T follicular helper cell (primary cell): ENCODE data around the gene SPRED3.

Source experiments
- DNase-seq: peaks from one replicate; pipeline ENCODE4 v3.0.0-alpha.2; 2020; ENCODE audit warnings: low read depth

SPRED3 gene

DNA sequence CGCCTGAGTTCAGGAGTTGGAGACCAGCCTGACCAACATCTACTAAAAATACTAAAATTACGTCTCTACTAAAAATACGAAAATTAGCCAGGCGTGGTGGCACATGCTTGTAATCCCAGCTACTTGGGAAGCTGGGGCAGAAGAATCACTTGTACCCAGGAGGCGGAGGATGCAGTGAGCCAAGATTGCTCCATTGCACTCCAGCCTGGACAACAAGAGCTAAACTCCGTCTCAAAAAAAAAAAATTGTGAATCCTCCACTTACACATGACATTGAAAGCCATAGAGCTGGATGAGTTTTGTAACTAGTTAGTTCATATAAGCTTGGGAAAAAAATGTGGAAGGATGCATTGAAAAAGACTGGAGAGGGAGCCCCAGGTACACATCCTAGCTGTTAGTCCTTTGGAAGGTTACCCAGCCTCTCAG is 14.6 kb upstream of the SPRED3 start:
- DNase-seq: no peak

GRCh38 chr19:38374332-38375097 is 14.0 kb upstream of the SPRED3 start, which contains the start of gene PSMD8:
Gene PSMD8, plus strand, starts transcription at chr19:38374571. Its CDS starts 31 bp downstream, at chr19:38374602.
- DNase-seq: peak; percentile 98

GRCh38 chr19:38375098-38375493 is 13.4 kb upstream of the SPRED3 start:
- DNase-seq: no peak

DNA sequence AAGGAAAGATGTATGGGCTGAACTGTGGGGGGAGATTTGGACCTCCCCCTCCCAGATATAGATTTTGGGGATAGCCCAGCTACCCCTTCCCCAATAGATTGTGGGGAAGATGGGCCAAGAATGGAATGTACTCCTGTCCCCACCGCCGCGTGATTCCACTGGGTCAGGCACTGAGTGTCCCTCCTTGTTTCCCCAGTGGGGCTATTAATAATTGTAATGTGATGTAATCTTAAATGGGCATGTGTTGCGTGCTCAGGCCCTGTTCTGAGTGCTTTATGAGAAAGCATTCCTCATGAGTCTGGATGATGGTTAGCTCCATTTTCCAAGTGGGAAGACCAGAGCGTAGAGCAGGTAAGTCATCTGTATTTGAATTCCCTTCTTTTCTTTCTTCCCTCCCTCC is 12.7 kb upstream of the SPRED3 start:
- DNase-seq: no peak

- DNase-seq: no peak
Measured at GRCh38 chr19:38376576-38376975, 11.9 kb upstream of the SPRED3 start.

DNA sequence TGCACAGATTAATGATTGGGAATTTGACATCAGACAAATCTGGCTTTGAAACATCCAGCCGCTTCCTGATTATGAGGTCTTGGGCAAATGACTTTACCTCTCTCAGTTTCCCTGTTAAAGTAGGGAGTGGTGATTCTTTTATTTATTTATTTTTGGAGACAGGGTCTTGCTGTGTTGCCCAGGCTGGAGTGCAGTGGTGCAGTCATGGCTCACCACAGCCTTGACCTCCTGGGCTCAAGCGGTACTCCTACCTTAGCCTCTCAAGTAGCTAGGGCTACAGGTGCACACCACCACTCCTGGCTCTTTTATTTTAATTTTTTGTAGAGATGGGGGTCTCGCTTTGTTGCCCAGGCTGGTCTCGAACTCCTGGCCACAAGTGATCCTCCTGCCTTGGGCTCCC is 11.4 kb upstream of the SPRED3 start:
- DNase-seq: no peak

DNA sequence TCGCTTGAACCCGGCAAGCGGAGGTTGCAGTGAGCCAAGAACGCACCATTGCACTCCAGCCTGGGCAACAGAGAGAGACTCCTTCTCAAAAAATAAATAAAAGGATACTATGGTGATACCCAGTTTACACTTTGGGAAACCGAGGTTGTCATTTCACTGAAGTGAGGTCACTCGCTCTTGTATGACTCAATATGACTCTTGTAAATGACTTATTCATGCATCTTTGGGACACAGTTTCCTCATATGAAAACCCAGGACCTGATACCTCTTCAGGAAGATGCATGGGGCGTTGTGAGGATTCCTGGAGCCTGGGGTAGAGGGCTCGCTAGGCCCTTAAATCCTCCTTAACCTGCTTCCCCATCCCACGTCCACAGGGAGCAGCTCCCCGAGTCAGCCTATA is 9.6 kb upstream of the SPRED3 start:
- DNase-seq: no peak

DNA sequence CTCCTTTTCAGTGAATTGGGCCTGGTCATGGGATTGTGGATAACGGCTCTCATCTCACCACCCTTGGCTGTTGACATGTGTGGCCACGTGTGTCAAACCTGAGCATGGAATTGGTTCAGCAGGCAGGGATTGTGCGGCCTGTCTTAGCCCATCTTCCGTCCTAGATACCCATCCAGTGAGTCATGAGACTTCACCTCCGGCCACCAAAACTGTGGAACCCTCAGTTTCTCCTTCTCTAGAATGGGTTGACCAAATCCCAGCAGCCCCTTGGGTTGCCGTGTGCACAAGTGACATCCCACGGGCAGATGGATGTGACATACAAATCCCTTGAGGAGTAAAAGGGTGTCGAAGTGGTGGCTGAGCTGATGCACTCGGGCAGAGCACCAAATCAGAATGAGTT is 7.4 kb upstream of the SPRED3 start:
- DNase-seq: no peak

DNA sequence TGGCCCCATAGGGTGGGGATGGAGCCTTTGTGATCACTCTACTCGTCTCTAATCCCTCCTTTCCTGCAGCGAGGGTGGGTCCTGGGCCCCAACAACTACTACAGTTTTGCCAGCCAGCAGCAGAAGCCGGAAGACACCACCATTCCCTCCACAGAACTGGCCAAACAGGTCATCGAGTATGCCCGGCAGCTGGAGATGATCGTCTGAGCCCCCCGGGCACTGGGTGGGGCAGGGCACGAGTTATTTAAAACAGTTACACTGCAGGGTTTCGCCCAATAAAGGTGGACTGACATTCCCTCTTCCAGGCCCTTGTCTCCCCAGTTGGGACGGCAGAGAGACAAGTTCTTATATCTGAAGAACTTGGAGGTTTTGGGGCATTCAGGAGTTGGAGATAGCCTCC is 5.3 kb upstream of the SPRED3 start:
- no peak for DNase-seq

DNA sequence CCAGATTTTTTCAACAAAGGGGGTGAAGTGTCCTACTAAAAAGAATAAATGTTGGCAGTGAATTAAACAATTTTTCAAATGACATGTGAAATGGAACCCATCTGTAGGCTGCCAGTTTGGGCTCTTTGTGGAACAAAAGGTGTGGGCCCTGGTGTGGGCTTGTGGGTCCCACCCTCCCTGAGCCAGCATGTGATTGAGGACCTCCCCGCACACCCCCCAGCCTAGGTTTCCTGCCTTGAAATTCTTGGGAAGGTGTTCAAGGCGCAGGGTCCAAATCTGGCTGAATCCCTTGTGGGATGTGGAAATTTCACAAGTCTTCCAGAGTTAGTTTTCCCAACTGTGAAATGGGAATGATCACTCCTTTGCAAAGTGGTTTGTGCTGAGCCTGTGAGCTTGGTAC is 4.8 kb upstream of the SPRED3 start:
- DNase-seq: no peak

DNA sequence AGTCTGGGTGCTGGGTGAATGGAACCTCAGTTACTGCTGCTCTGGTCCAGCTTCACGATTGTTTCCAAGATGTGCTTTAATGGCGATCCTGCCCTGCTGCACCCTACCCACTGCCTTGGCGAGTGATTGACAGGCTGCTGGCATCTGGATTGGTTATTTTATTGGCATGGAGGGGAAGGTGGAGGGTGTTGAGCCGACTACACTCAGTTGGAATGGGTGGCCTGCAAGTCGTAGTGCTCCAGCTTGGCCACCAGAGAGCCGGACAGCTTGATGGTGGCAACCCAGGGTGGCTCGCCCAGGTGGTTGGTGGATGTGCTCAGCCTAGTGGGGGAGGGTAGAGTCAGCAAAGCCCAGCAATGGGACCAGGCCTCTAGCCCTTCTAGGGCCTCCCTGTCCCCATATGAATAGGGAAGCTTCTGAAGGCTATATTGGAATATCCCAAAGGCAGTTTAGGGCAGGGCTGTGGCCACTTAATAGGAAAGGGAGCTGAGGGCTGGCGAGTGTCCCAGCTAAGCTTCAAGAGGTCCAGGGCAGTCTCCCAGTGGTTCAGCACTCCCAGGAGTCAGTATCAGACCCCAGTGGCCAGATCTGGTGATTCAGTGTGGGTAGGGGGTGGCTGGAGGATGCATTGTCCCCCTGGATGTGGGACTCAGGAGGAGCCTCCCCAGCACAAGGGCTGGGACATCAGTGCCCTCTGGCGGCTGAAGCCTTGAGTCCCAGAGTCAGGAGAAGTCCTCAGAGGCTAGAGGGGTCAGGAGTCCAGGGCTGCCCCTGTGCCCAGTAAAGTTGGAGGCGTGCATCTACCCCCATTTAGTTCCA is 4.1 kb upstream of the SPRED3 start:
- no peak for DNase-seq

GRCh38 chr19:38385057-38385803 is 3.3 kb upstream of the SPRED3 start:
- DNase-seq: no peak

- DNase-seq: no peak
Measured at GRCh38 chr19:38385804-38386257, 2.7 kb upstream of the SPRED3 start.

GRCh38 chr19:38386300-38386970 is 2.1 kb upstream of the SPRED3 start:
- DNase-seq: no peak

DNA sequence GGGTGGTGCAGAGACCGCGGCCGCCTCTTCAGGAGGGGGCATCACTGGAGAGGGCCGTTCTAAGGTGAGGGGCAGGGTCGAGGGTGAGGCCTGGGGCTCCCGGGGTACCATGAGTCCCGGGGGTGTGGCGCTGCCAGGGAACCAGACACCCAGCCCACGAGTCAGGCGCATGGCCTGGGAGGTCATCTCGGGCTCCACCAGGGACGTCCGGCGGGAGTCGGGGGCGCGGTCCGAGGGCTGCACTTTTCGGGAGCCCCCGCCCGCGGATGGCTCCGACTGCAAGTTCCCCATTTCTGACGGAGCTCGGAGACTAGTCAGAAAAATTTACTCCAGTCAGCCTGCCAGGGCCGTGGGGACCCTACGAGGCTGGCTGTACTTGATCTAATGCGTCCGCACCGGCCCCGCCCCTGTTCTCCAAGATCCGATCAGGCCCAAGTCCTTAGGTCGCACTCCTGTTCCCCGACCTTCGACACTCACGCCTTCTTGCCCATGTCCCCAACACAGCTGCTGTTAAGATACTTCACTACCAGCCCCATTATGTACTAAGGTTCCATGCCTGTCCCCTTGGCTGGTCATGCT is 1.4 kb upstream of the SPRED3 start:
- no peak for DNase-seq

DNA sequence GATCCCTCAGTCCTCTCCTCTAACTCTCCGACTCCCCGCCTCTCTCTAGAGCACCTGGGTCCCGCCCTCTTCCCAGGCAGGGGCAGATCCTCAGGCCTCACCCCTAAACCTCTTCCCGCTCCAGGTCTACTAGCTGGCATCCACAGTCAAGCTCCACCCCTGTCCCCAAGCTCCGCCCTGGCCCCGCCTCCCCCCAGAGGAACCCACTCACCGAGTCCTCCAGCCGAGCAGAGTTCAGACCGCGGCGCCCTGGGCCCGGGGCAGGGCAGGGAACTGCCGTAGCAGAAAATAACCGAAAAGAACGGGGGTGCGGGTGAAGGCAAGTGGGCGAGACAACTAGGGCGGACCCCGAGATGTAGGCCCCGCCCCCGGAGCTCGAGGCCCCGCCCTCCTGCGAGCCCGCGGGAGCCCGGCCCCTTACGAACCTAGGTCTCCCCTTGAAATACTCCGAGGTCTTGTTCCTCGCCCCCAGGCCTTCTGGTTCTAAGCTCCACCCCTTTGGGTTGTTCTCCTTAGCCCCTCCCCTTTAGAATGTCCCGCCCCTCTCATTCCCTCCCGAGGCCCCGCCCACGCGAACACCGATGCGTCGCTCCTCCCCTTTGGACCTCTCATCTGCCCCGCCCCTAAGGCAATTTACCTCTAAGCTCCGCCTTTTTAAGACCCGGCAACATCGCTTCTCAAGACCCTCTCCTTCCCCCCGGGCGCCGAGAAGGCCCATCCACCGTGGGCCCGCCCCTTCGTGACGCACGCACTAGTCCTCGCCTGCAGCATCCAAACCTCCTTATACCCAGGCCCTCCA is 748 bp upstream of the SPRED3 start, which contains the start of gene GGN:
Gene GGN, minus strand, starts transcription at position 485 of the 799 bp plus-strand sequence. CDS start 773 bp downstream, outside the sequence.
- peak; percentile 71 for DNase-seq

DNA sequence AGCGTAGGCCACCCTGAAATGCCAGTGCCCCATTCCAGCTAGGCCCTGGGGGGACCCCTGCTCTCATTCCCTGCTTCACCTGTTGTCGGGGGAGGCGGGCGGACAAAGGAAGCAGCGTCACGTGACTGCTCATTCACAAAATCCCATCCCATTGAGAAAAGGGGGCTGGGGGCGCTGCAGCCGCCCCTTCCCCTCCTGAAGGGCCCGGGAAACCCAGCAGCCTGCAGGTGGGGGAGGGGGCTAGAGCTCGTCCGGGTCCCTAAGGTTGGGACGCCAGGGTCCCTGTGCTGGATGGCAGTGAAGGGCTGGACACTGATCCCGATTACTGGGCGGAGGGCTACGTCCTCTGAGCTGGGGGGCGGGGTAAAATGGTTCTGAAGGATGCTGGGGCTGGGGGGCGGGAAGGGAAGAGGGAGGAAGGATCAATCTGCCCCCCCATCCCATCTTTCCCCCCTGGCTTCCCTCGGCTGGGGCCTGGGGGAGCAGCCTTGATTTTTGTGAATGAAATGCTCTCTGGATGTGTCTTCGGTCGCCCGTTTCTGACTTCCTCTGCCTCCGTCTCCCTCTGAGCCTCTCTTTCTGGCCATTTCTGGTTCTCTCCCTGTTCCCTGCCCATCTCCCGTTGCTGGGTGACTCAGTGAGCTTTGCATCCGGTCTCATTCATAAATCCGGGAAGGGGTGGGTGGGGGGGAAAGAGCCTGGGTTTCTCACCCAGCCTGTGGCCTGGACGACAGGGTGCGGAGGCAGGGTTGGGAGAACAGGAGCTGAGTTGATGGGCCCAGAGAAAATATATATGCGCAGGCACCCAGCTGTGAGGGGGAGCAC is 816 bp downstream of the SPRED3 start:
- no peak for DNase-seq

DNA sequence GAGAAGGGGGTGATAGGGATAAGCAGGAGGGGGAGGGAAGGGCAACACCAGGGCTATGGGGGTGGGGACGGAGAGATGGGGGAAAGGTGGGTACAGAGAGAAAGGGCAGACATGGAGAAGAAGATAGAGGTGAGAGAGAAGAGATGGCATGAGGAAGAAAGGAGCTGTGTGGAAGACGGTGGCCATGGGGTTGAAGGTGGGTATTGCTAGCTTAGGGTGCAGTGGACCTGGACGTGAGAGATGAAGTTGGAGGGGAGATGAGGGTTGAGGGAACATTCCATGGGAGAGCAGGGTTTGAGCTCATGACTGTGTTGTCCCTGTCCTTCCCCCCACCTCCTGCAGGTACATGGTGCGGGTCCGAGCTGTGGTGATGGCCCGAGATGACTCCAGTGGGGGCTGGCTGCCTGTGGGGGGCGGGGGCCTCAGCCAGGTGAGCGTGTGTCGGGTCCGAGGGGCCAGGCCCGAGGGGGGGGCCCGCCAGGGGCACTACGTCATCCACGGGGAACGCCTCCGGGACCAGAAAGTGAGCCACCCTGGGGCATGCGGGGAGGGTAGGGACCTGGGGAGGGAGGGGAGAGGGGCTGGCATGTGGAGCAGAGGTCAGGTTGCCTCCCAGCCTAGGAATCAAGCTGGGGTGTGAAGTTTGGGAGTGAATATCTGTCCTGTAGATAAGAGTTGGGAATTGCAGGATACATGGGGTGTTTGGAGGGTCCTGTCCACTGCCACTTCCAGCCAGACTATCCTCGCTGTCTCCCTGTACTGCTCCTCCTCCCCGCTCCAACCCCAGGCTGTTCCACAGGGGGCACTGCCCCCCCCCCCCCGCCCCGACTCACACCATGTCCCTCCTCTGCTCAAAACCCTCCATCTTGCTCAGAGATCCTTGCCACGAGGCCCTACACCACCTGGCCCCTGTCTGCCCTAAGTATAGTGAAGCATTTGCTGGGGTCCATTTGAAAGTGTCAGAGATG is 1.7 kb downstream of the SPRED3 start:
- no peak for DNase-seq
